ENCODE measurements around the gene TRIP4. TPM values are rescaled to one million over a fixed set of nuclear protein-coding genes. Genes with fewer than 3 reads are reported as not detected.
A peak's percentile ranks its signal among the peaks of the same experiment; 100 is the strongest.

The TRIP4 gene
- total and polyA plus RNA-seq, 8 donors = 23.0 to 47.4 (median 41.1) TPM

- ATAC-seq (no peak), DNase-seq (no peak)
- peaks cover 0 to 20% of the 10 kb centered on the region in 2 donors for H3K36me3 ChIP-seq
- peaks cover 23 to 33% of the 10 kb centered on the region in 2 donors for H3K4me1 ChIP-seq
- no peaks in the 10 kb centered on the region for H3K9me3 ChIP-seq
- no peak overlapping the region for H3K4me3 ChIP-seq
- no peak for TF ChIP-seq CTCF (IDR thresholded peaks at IDR 0.05)
- intact Hi-C loops (cut with DNase I) = no loop called here
- no peaks in the 10 kb centered on the region for H3K27me3 ChIP-seq
- peak overlapping the region in 1 of 2 donors; percentile 65 for H3K27ac ChIP-seq
These were observed 113.2 kb downstream of the TRIP4 start for GRCh38 chr15:64500695-64501395.

- ATAC-seq (no peak), DNase-seq (no peak)
- peak overlapping the region in 1 of 2 donors; percentile 65 for H3K27ac ChIP-seq
- H3K4me3 ChIP-seq = no peak overlapping the region
- no peaks in the 10 kb centered on the region for H3K27me3 ChIP-seq
- intact Hi-C loops (cut with DNase I) = no loop called here
- peaks cover 23 to 33% of the 10 kb centered on the region in 2 donors for H3K4me1 ChIP-seq
- peaks cover 0 to 20% of the 10 kb centered on the region in 2 donors for H3K36me3 ChIP-seq
- no peaks in the 10 kb centered on the region for H3K9me3 ChIP-seq
- no peak for TF ChIP-seq CTCF (IDR thresholded peaks at IDR 0.05)
These were observed 113.7 kb downstream of the TRIP4 start for GRCh38 chr15:64501396-64501715.

GRCh38 chr15:64502151-64502550 lies 114.5 kb downstream of the TRIP4 start:
- intact Hi-C loops (cut with DNase I) = no loop called here
- TF ChIP-seq CTCF (IDR thresholded peaks at IDR 0.05) = no peak
- Histone ChIP-seq H3K27me3 (no peaks in the 10 kb centered on the region), H3K4me3 (no peak overlapping the region), H3K27ac (peak overlapping the region; percentile 9 to 65), H3K36me3 (peaks cover 0 to 20% of the 10 kb centered on the region in 2 donors), H3K4me1 (peaks cover 27 to 40% of the 10 kb centered on the region in 2 donors), H3K9me3 (no peaks in the 10 kb centered on the region)
- ATAC-seq = peak; percentile 26
- no peak for DNase-seq

- Histone ChIP-seq H3K36me3 (peaks cover 0 to 20% of the 10 kb centered on the region in 2 donors), H3K27ac (peak overlapping the region in 1 of 2 donors; percentile 65), H3K27me3 (no peaks in the 10 kb centered on the region), H3K4me3 (no peak overlapping the region), H3K9me3 (no peaks in the 10 kb centered on the region), H3K4me1 (peaks cover 30 to 44% of the 10 kb centered on the region in 2 donors)
- no peak for DNase-seq
- intact Hi-C loops (cut with DNase I) = no loop called here
- no peak for TF ChIP-seq CTCF (IDR thresholded peaks at IDR 0.05)
- ATAC-seq = peak; percentile 9
These were observed 114.9 kb downstream of the TRIP4 start for GRCh38 chr15:64502551-64502950.

- intact Hi-C loops (cut with DNase I) = no loop called here
- no peaks in the 10 kb centered on the region for H3K9me3 ChIP-seq
- H3K4me1 ChIP-seq = peaks cover 34 to 50% of the 10 kb centered on the region in 2 donors
- H3K27me3 ChIP-seq = no peaks in the 10 kb centered on the region
- ATAC-seq (peak; percentile 33), DNase-seq (peak in 1 of 4 donors; percentile 50)
- H3K36me3 ChIP-seq = peaks cover 0 to 20% of the 10 kb centered on the region in 2 donors
- H3K27ac ChIP-seq = peak overlapping the region; percentile 53 to 65
- no peak overlapping the region for H3K4me3 ChIP-seq
- TF ChIP-seq CTCF (IDR thresholded peaks at IDR 0.05) = no peak
These were observed 115.6 kb downstream of the TRIP4 start for GRCh38 chr15:64503197-64503596.
